ENCODE results near the gene EMILIN3.

DNA sequence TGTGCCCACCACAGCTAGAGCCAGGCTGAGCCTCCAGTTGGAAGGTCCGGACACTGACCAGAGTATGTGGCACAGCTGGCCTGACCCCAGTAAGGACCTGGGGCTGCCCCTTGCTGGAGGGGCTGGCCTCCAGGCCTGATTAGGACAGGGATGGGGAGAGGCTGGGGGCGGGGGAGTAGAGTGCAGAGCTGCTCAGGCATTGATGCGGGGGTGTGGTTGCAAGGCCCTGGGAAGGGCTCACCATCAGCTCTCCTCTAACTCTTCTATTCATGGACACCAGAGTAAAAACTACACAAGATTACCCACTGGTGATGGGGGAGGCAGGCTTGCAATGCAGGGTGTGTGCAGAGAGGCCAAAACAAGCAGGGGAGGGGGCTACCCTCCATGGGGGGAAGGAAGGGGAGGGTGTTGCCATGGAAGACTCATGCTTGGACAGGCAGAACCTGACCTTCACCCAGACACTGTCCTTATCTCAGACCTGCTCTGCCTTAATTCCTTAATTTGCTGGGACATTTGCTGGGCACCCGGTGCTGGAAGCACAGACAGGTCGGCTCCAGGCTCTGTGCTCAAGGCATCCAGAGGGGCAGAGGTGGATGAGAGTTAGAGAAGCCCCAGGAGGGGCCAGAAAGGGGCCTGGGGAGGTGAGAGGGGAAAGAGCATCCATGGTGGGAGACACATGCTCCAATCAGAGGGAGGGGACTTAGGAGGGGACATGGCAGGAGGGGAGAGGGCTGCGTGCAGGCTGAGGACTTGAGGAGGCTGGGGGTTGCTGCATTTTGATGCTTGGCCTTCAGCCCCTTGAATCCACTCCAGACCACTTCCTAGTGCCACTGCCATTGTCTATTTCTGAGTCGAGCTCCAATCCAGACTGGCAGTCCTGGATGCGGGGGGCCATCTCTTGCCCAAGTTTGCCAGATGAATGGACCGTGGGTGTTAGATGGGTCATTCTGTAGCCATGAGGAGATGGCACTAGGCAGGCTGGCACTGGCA, 7.6 kb upstream of the EMILIN3 start:
- no peak for TF ChIP-seq CTCF (IDR thresholded peaks at IDR 0.05)
- TF ChIP-seq ZFX (IDR thresholded peaks at IDR 0.05; ENCODE audit: borderline replicate concordance): no peak
